OCI-LY1 (cell line): ENCODE data around the gene PARD3.

Experiments used
- CTCF ChIP-seq: fragments of 200-600 bp; sonication (generic), shearing (Covaris generic); IDR thresholded peaks from 2 replicates; pipeline ENCODE4 v1.5.1; 2017; ENCODE audit warnings: mild to moderate bottlenecking, antibody characterized with exemption, low read length, moderate library complexity, mixed read lengths
- EZH2 ChIP-seq: fragments of 200-600 bp; sonication (generic), shearing (Covaris generic); IDR thresholded peaks from 2 replicates; pipeline ENCODE4 v1.8.0; 2017; ENCODE audit warnings: borderline replicate concordance, mixed run types, mild to moderate bottlenecking, antibody characterized with exemption, low read length, moderate library complexity, mixed read lengths

DNA sequence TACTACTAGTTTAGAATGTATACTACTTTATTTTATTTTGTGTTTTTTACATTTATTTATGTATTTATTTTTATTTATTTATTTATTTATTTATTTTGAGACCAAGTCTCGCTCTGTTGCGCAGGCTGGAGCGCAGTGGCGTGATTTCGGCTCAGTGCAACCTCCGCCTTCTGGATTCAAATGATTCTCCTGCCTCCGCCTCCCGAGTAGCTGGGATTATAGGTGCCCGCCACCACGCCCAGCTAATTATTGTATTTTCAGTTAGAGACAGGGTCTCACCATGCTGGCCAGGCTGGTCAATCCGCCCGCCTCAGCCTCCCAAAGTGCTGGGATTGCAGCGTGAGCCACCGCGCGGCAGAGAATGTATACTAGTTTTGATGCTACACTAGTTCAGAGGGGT lies 2.0 kb upstream of the PARD3 start:
- TF ChIP-seq EZH2: no peak
- no peak for TF ChIP-seq CTCF
